ENCODE data around the gene ZNF227. TPM values are rescaled to one million over a fixed set of nuclear protein-coding genes. Genes with fewer than 3 reads are reported as not detected.

Gene ZNF227
- polyA plus RNA-seq, 1 donor from 2014 or later = 25.5 TPM

GRCh38 chr19:44228318-44228717 lies 16.0 kb downstream of the ZNF227 start:
- Histone ChIP-seq H3K9me3 (ENCODE audit: low read length) (no peaks in the 10 kb centered on the region), H2AFZ (ENCODE audit: low read depth, low read length) (no peak overlapping the region), H3K27ac (ENCODE audit: low read length) (no peak overlapping the region), H3K36me3 (ENCODE audit: insufficient read depth, low read length) (peaks cover 11% of the 10 kb centered on the region), H3F3A (ENCODE audit: insufficient read depth, low read length, poor library complexity, severe bottlenecking) (no peaks in the 10 kb centered on the region), H3K4me2 (ENCODE audit: low read length) (no peak overlapping the region), H3K9ac (ENCODE audit: low read length) (no peak overlapping the region), H4K20me1 (ENCODE audit: insufficient read depth) (no peaks in the 10 kb centered on the region), H3K4me3 (ENCODE audit: low read length) (no peak overlapping the region), H3K27me3 (ENCODE audit: insufficient read depth, low read depth, low read length) (no peaks in the 10 kb centered on the region), H3K9me2 (ENCODE audit: insufficient read depth, low read length) (no peaks in the 10 kb centered on the region), H3K79me2 (replicated peaks; ENCODE audit: insufficient read depth, low read length) (no peaks in the 10 kb centered on the region)
- no peak for TF ChIP-seq MXI1 (conservative IDR thresholded peaks at IDR 0.05; ENCODE audit: poor library complexity, severe bottlenecking)
- no peak for TF ChIP-seq SMC3 (conservative IDR thresholded peaks at IDR 0.05; ENCODE audit: poor library complexity)
- no peak for TF ChIP-seq EP300 (conservative IDR thresholded peaks at IDR 0.05; ENCODE audit: poor library complexity, severe bottlenecking)
- TF ChIP-seq EZH2 (IDR thresholded peaks at IDR 0.05; ENCODE audit: borderline replicate concordance, insufficient read depth, low read length, poor library complexity, severe bottlenecking) = no peak
- no peak for TF ChIP-seq REST (IDR thresholded peaks at IDR 0.05; ENCODE audit: borderline replicate concordance)
- TF ChIP-seq TAF1 (IDR thresholded peaks at IDR 0.05; ENCODE audit: low read depth) = no peak
- no peak for TF ChIP-seq POLR2AphosphoS5 (IDR thresholded peaks at IDR 0.05)
- TF ChIP-seq RAD21 (conservative IDR thresholded peaks at IDR 0.05) = no peak

- H3K4me3 ChIP-seq (ENCODE audit: low read length) = no peak overlapping the region
- H3K79me2 ChIP-seq (replicated peaks; ENCODE audit: insufficient read depth, low read length) = no peaks in the 10 kb centered on the region
- H3K27ac ChIP-seq (ENCODE audit: low read length) = no peak overlapping the region
- no peak overlapping the region for H2AFZ ChIP-seq (ENCODE audit: low read depth, low read length)
- peaks cover 4% of the 10 kb centered on the region for H3K9me3 ChIP-seq (ENCODE audit: low read length)
- no peaks in the 10 kb centered on the region for H3F3A ChIP-seq (ENCODE audit: insufficient read depth, low read length, poor library complexity, severe bottlenecking)
- TF ChIP-seq EZH2 (IDR thresholded peaks at IDR 0.05; ENCODE audit: borderline replicate concordance, insufficient read depth, low read length, poor library complexity, severe bottlenecking) = no peak
- no peak for TF ChIP-seq SMC3 (conservative IDR thresholded peaks at IDR 0.05; ENCODE audit: poor library complexity)
- TF ChIP-seq CTCF (IDR thresholded peaks at IDR 0.05; ENCODE audit: poor library complexity, severe bottlenecking) = no peak
- TF ChIP-seq REST (IDR thresholded peaks at IDR 0.05; ENCODE audit: borderline replicate concordance) = no peak
- no peak for TF ChIP-seq MXI1 (conservative IDR thresholded peaks at IDR 0.05; ENCODE audit: poor library complexity, severe bottlenecking)
- TF ChIP-seq TAF1 (IDR thresholded peaks at IDR 0.05; ENCODE audit: low read depth) = no peak
- no peak for TF ChIP-seq RAD21 (conservative IDR thresholded peaks at IDR 0.05)
- TF ChIP-seq EP300 (conservative IDR thresholded peaks at IDR 0.05; ENCODE audit: poor library complexity, severe bottlenecking) = no peak
- TF ChIP-seq POLR2AphosphoS5 (IDR thresholded peaks at IDR 0.05) = no peak
- no peaks in the 10 kb centered on the region for H4K20me1 ChIP-seq (ENCODE audit: insufficient read depth)
- H3K36me3 ChIP-seq (ENCODE audit: insufficient read depth, low read length) = peaks cover 39% of the 10 kb centered on the region
- H3K27me3 ChIP-seq (ENCODE audit: insufficient read depth, low read depth, low read length) = no peaks in the 10 kb centered on the region
- no peak overlapping the region for H3K4me2 ChIP-seq (ENCODE audit: low read length)
- H3K9ac ChIP-seq (ENCODE audit: low read length) = no peak overlapping the region
- H3K9me2 ChIP-seq (ENCODE audit: insufficient read depth, low read length) = no peaks in the 10 kb centered on the region
Observed at GRCh38 chr19:44232867-44233266, 20.5 kb downstream of the ZNF227 start.
